ENCODE measurements around the gene NUAK2.

The NUAK2 gene

DNA sequence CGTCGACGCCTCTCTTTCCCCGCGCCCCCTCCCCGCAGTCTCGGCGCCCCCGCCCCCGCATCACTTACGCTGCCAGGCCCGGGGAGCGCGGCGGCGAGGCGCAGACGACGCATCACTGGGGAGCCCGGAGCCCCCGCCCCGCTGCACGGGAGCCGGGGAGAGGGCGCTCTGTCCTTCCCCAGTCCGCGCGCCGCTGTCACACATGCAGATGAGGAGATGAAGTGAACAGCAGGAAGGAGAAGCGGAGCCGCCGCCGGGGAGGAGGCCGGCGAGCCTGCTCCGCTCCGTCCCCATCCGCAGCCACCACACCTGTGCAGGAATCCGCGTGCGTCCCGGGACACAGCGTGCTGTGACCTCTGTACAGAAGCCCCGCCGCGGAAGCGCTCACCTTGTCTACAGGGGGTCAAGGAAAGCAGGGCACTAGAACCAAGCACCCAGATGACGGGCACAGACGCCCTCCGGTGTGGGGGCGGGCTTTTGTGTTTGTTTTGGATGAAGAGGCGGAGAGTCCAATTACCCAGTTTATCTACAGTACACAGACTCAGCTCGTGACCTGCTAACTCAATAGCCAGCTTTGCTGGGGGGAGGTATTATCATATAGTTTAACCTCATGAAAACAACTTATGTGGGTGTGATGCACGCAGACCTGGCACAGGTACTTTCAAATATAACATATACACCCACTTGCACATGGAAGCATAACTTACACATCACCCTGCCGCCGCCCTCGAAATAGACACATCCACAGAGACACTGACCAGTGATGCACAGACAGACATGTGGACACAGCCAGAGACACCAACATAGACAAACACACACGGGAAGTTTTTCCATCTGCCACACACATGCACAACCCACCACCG lies 22.8 kb upstream of the NUAK2 start:
- peak overlapping the region; percentile 68 for H3K4me3 ChIP-seq (ENCODE audit: low read length)
- peaks cover 57% of the 10 kb centered on the region for H3K27me3 ChIP-seq (ENCODE audit: insufficient read depth, low read length)
- peaks cover 12% of the 10 kb centered on the region; the same call in 1 of the 2 replicates for H3K4me1 ChIP-seq (ENCODE audit: insufficient read depth, low read length)
- H3K36me3 ChIP-seq (ENCODE audit: insufficient read depth, low read depth, low read length) = no peaks in the 10 kb centered on the region
- H3K9ac ChIP-seq (ENCODE audit: low read depth, low read length) = 0 out of 2 replicates have a peak overlapping the region, but pooled peaks have one; percentile 22
- no peaks in the 10 kb centered on the region for H3K9me3 ChIP-seq (ENCODE audit: insufficient read depth, low read depth, low read length)
- no peak overlapping the region for H3K27ac ChIP-seq (ENCODE audit: low read length)

DNA sequence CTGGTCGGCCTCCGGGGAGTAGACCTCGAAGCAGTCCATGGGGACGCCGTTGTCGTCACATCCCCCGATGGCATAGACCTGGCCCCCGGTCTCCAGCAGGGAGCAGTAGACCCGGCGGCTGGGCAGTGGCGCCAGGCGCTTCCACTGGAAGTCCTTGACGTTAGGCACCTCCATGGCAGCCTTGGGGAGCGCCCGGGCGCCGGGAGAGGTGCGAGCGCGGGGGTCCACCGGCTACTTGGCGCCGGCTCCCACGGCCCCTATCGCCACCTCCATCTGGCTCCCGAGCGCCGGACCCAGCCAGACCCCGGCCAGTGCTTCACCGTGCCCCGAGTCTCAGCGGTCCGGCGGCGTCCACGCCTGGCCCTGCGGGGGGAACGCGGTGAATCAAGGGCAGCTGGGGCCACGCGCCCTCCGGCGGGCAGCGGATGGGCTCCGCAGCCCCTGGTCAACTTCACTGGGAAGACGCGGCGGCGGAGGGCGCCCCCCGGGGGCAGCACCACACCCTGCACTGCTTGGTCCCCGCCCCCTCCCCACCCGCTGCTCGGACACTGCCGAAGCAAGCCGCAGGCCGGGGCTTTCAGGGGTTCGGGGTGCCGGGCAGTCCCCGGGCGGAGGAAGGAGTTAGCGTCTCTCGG lies 22.0 kb upstream of the NUAK2 start:
- Histone ChIP-seq H3K4me1 (ENCODE audit: insufficient read depth, low read length) (peaks cover 6% of the 10 kb centered on the region; the same call in 1 of the 2 replicates), H3K9me3 (ENCODE audit: insufficient read depth, low read depth, low read length) (no peaks in the 10 kb centered on the region), H3K27me3 (ENCODE audit: insufficient read depth, low read length) (peaks cover 57% of the 10 kb centered on the region), H3K4me3 (ENCODE audit: low read length) (peak overlapping the region; percentile 68; the same call in 1 of the 2 replicates), H3K27ac (ENCODE audit: low read length) (no peak overlapping the region), H3K36me3 (ENCODE audit: insufficient read depth, low read depth, low read length) (no peaks in the 10 kb centered on the region), H3K9ac (ENCODE audit: low read depth, low read length) (no peak overlapping the region)

DNA sequence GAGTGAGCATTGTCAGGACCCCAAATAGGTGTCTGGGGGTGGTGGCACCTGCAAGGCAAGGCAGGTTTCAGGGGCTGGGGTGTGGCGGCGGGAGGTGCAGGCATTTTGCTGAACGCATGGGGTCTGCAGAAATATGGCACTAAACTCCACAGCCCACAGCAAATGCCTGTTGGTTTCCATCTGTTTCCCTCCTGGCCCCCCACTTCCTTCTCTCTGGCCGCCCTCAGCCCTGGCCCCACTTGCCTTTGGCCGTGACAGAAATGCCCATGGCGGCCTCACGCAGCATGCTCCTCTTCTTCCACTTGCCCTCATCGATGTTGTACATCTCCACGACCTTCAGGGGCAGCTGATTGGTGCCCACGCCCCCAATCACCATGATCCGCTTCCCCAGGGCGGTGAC lies 21.4 kb upstream of the NUAK2 start:
- H3K27me3 ChIP-seq (ENCODE audit: insufficient read depth, low read length) = peaks cover 57% of the 10 kb centered on the region
- H3K27ac ChIP-seq (ENCODE audit: low read length) = no peak overlapping the region
- H3K4me1 ChIP-seq (ENCODE audit: insufficient read depth, low read length) = peaks cover 6% of the 10 kb centered on the region; the same call in 1 of the 2 replicates
- H3K4me3 ChIP-seq (ENCODE audit: low read length) = peak overlapping the region; percentile 68; the same call in 1 of the 2 replicates
- no peaks in the 10 kb centered on the region for H3K36me3 ChIP-seq (ENCODE audit: insufficient read depth, low read depth, low read length)
- no peaks in the 10 kb centered on the region for H3K9me3 ChIP-seq (ENCODE audit: insufficient read depth, low read depth, low read length)
- H3K9ac ChIP-seq (ENCODE audit: low read depth, low read length) = no peak overlapping the region

DNA sequence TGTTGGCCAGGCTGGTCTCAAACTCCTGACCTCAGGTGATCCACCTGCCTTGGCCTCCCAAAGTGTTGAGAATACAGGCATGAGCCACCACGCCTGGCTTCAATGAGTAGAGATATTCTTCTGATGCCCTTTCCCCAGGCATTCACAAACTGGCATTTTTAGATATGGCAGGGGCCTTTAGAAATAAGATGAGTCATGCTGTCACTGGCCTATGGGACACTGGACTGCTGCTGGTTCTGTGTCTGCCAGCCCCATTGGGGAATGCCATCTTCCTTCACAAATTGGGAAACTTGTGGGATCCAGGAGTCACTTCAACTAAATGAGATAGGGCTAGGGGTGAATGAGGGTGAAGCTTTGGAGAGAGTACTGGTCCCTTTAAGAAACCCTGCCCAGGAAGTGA lies 19.1 kb upstream of the NUAK2 start:
- Histone ChIP-seq H3K27me3 (ENCODE audit: insufficient read depth, low read length) (peaks cover 40% of the 10 kb centered on the region), H3K36me3 (ENCODE audit: insufficient read depth, low read depth, low read length) (no peaks in the 10 kb centered on the region), H3K4me1 (ENCODE audit: insufficient read depth, low read length) (peaks cover 9% of the 10 kb centered on the region; the same call in 1 of the 2 replicates), H3K9ac (ENCODE audit: low read depth, low read length) (no peak overlapping the region), H3K27ac (ENCODE audit: low read length) (no peak overlapping the region), H3K4me3 (ENCODE audit: low read length) (no peak overlapping the region), H3K9me3 (ENCODE audit: insufficient read depth, low read depth, low read length) (no peaks in the 10 kb centered on the region)

DNA sequence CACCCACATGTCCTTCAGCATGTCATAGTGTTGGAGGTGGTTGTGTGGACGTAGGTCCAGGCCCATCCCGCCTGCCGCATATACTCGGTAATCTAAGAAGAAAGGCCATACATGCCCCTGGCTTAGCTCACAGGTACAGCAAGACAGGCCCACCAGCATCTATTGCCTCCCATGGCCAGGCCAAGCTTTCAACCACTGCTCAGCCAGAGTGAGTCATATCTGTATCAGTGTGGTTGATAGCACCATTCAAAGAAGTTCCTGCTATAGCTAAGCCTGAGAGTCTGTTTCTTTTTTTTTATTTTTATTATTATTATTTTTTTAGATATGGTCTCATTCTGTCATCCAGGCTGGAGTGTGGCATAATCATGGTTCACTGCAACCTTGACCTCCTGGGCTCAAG lies 18.2 kb upstream of the NUAK2 start:
- H3K27me3 ChIP-seq (ENCODE audit: insufficient read depth, low read length) = peaks cover 30% of the 10 kb centered on the region
- H3K9ac ChIP-seq (ENCODE audit: low read depth, low read length) = no peak overlapping the region
- no peak overlapping the region for H3K4me3 ChIP-seq (ENCODE audit: low read length)
- H3K27ac ChIP-seq (ENCODE audit: low read length) = no peak overlapping the region
- no peaks in the 10 kb centered on the region for H3K9me3 ChIP-seq (ENCODE audit: insufficient read depth, low read depth, low read length)
- H3K4me1 ChIP-seq (ENCODE audit: insufficient read depth, low read length) = peaks cover 9% of the 10 kb centered on the region; the same call in 1 of the 2 replicates
- H3K36me3 ChIP-seq (ENCODE audit: insufficient read depth, low read depth, low read length) = no peaks in the 10 kb centered on the region

DNA sequence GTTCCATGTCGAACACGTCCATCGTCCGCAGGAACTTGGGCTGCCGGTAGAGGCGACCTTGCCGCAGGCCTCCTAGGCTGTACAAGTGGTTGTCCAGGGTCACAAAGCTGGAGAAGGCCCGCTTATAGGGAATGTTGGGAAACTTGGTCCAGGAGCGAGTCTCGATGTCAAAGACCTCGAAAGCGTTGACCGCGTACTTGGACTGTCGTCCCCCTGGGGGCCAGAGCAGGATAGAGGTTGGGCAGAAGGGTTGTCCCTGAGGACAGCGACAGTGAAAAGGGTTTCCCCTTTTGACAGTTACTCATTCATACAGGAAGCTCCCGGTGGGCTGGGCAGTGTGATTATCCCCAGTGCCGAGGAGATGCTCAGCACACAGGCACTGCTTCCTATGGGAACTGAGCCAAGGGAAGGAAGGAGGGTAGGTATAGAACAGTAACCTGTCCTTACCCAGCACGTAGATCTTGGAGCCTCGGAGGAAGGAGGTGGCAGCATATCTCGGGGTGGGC lies 17.7 kb upstream of the NUAK2 start:
- no peak overlapping the region for H3K9ac ChIP-seq (ENCODE audit: low read depth, low read length)
- H3K27ac ChIP-seq (ENCODE audit: low read length) = no peak overlapping the region
- peaks cover 9% of the 10 kb centered on the region; the same call in 1 of the 2 replicates for H3K4me1 ChIP-seq (ENCODE audit: insufficient read depth, low read length)
- H3K36me3 ChIP-seq (ENCODE audit: insufficient read depth, low read depth, low read length) = no peaks in the 10 kb centered on the region
- no peak overlapping the region for H3K4me3 ChIP-seq (ENCODE audit: low read length)
- H3K27me3 ChIP-seq (ENCODE audit: insufficient read depth, low read length) = peaks cover 25% of the 10 kb centered on the region
- H3K9me3 ChIP-seq (ENCODE audit: insufficient read depth, low read depth, low read length) = no peaks in the 10 kb centered on the region

DNA sequence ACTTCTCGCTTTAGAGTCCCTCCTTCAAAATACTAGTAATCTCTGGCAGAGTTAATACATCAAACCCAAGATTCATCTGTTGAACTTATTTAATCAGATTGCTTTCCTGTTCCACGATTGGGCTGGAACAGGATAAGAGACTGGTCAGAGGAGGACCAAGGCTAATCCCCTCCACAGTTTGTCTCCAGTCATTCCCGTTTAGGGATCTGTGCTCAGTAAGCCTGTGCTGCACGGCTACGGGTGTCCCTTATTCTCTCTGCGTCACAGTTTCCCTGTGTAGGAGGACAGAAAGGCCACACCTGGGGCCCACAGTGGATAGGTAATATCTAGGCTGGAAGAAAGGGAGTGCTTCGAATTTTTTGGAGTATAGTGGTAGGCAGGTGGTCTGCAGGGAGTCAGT lies 16.5 kb upstream of the NUAK2 start:
- H3K9ac ChIP-seq (ENCODE audit: low read depth, low read length) = no peak overlapping the region
- H3K27me3 ChIP-seq (ENCODE audit: insufficient read depth, low read length) = peaks cover 13% of the 10 kb centered on the region
- no peak overlapping the region for H3K4me3 ChIP-seq (ENCODE audit: low read length)
- H3K4me1 ChIP-seq (ENCODE audit: insufficient read depth, low read length) = peaks cover 9% of the 10 kb centered on the region; the same call in 1 of the 2 replicates
- no peaks in the 10 kb centered on the region for H3K36me3 ChIP-seq (ENCODE audit: insufficient read depth, low read depth, low read length)
- no peaks in the 10 kb centered on the region for H3K9me3 ChIP-seq (ENCODE audit: insufficient read depth, low read depth, low read length)
- H3K27ac ChIP-seq (ENCODE audit: low read length) = no peak overlapping the region

DNA sequence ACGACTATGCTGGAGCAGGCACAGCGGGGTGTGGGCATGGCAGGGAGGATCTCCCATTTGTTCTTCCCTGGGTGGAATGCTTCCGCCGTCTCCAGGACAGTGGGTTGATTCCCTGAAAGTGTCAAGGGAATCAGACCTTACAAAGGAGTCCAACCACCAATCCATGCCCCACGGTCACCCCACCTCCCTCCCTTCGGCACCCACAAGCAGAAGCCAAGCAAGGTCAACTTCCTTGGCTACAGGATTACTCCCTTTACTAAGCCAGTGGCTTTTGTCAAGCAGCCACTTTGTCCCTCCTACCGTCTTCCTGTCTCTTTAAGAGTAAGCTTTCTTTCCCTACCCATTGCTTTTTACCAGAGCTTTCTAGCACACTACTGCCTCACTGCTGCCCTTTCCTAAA lies 15.9 kb upstream of the NUAK2 start:
- Histone ChIP-seq H3K9me3 (ENCODE audit: insufficient read depth, low read depth, low read length) (no peaks in the 10 kb centered on the region), H3K4me3 (ENCODE audit: low read length) (no peak overlapping the region), H3K27ac (ENCODE audit: low read length) (no peak overlapping the region), H3K4me1 (ENCODE audit: insufficient read depth, low read length) (peaks cover 9% of the 10 kb centered on the region; the same call in 1 of the 2 replicates), H3K36me3 (ENCODE audit: insufficient read depth, low read depth, low read length) (no peaks in the 10 kb centered on the region), H3K9ac (ENCODE audit: low read depth, low read length) (no peak overlapping the region), H3K27me3 (ENCODE audit: insufficient read depth, low read length) (peaks cover 8% of the 10 kb centered on the region)

DNA sequence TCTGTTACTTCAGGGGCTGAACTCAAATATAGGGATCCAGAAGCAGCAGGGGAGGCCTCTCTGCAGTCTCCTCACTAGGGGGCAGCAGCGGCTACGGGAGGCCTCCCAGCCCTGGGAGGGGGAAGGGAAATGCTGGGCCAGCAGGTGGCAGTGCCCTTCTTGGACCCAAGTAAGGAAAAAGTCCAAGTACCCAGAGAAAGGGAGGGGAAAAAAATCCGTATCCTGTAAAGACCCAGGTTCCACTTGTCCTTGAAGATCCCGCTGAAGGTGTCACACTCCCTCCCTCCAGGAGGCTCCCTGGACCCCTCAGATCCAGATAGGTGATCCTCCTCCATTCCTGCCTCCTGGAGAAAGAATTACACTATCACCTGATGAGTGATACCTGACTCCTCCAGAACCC lies 14.1 kb upstream of the NUAK2 start:
- no peaks in the 10 kb centered on the region for H3K36me3 ChIP-seq (ENCODE audit: insufficient read depth, low read depth, low read length)
- H3K9me3 ChIP-seq (ENCODE audit: insufficient read depth, low read depth, low read length) = no peaks in the 10 kb centered on the region
- H3K4me1 ChIP-seq (ENCODE audit: insufficient read depth, low read length) = peaks cover 9% of the 10 kb centered on the region; the same call in 1 of the 2 replicates
- H3K27me3 ChIP-seq (ENCODE audit: insufficient read depth, low read length) = no peaks in the 10 kb centered on the region
- no peak overlapping the region for H3K4me3 ChIP-seq (ENCODE audit: low read length)
- no peak overlapping the region for H3K9ac ChIP-seq (ENCODE audit: low read depth, low read length)
- no peak overlapping the region for H3K27ac ChIP-seq (ENCODE audit: low read length)

DNA sequence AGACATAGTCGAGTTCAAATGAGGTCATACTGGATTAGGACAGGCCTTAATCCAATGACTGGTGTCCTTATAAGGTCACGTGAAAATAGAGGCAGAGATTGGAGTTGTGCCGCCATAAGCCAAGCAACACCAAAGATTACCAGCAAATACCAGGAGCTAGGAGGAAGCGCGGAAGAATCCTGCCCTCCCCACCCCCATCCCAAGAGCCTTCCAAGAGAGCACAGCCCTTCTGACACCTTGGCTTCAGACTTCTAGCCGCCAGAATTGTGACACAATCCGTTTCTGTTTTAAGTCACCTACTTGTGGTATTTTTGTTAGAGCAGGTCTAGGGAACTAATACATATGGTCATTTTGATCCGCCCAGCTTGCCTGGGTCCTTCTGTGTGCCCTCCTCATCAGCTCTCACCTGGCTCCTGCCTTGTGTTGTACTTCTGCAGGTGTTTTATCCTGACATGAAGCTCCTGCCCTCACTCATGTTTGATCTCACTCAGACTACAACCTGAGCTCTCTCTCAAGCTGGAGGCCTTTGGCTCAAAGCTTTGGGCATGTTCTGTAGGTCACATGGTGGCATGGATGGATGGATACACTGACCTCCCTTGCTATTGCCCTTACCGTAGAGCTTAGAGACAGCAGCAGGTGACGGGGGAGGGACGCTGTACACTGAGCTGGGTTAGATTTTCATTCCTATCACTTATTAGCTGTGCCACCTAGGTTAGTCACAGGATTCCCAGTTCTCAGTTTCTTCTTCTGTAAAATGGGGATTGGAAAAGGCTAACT lies 10.7 kb upstream of the NUAK2 start:
- no peak overlapping the region for H3K9ac ChIP-seq (ENCODE audit: low read depth, low read length)
- H3K9me3 ChIP-seq (ENCODE audit: insufficient read depth, low read depth, low read length) = no peaks in the 10 kb centered on the region
- H3K36me3 ChIP-seq (ENCODE audit: insufficient read depth, low read depth, low read length) = no peaks in the 10 kb centered on the region
- H3K4me3 ChIP-seq (ENCODE audit: low read length) = no peak overlapping the region
- H3K27ac ChIP-seq (ENCODE audit: low read length) = no peak overlapping the region
- no peaks in the 10 kb centered on the region; the same call in 1 of the 2 replicates for H3K4me1 ChIP-seq (ENCODE audit: insufficient read depth, low read length)
- H3K27me3 ChIP-seq (ENCODE audit: insufficient read depth, low read length) = 0 out of 2 replicates have a peak, but pooled peaks cover 4% of the 10 kb centered on the region

DNA sequence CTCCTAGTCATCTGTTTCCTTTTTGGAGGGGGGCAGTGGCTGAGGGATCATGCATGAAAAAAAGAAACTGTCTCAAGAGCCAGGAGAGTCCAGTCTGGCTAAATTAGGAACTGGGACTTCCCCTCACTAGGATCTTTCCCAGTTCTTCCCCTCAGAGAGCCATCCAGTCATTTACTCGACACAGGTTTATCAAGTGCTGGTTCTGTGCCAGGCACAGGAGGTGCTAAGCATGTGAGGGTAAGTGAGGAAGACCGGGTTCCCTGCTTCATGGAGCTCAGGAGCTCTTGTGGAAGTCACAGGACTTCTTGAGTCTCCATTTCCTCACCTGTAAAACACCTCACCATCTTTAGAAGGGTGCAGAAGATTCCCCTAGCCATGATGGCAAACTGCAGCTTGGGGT lies 8.6 kb upstream of the NUAK2 start:
- no peaks in the 10 kb centered on the region for H3K9me3 ChIP-seq (ENCODE audit: insufficient read depth, low read depth, low read length)
- no peaks in the 10 kb centered on the region for H3K36me3 ChIP-seq (ENCODE audit: insufficient read depth, low read depth, low read length)
- no peak overlapping the region for H3K4me3 ChIP-seq (ENCODE audit: low read length)
- H3K27ac ChIP-seq (ENCODE audit: low read length) = no peak overlapping the region
- peaks cover 2% of the 10 kb centered on the region for H3K4me1 ChIP-seq (ENCODE audit: insufficient read depth, low read length)
- 0 out of 2 replicates have a peak, but pooled peaks cover 4% of the 10 kb centered on the region for H3K27me3 ChIP-seq (ENCODE audit: insufficient read depth, low read length)
- no peak overlapping the region for H3K9ac ChIP-seq (ENCODE audit: low read depth, low read length)
